Endothelial cell of umbilical vein (primary cell): ENCODE results near the gene GATM. TPM values are rescaled to one million over a fixed set of nuclear protein-coding genes. Genes with fewer than 3 reads are reported as not detected.
A peak's percentile ranks its signal among the peaks of the same experiment; 100 is the strongest.

Experiments used
- BruUV-seq: library from RNA; stranded (reverse); fragments of 400-500 nt; replicated peaks from 2 replicates; lab custom pipeline; 2021; lab: Mats Ljungman, UMichigan
- CTCF ChIA-PET: fragments of 300-600, 350-600 bp; sonication (Branson Sonifier 250); formaldehyde crosslinking; loops from one replicate; lab custom pipeline; 2021; ENCODE audit warnings: antibody characterized with exemption, inconsistent platforms; lab: Charles Lee
- POLR2A ChIA-PET: fragments of 300-600, 350-600 bp; sonication (Branson Sonifier 250); formaldehyde crosslinking; loops from one replicate; lab custom pipeline; 2021; ENCODE audit warnings: antibody characterized with exemption, inconsistent platforms; lab: Charles Lee
- DNase-seq: peaks from one replicate; pipeline ENCODE4 v3.0.0-alpha.2; 2011; ENCODE audit warnings: low read depth, low spot score
- FAIRE-seq: peaks from 2 replicates; lab custom pipeline; 2011; peaks lifted over from hg19 to GRCh38; lab: Jason Lieb, UNC
- H2AFZ ChIP-seq: 2 replicates; pipeline ENCODE4 v1.6.0; 2012; ENCODE audit warnings: low read depth, low read length, control low read depth, inconsistent platforms
- H3K27ac ChIP-seq: 2 replicates; pipeline ENCODE4 v1.5.1; 2011; ENCODE audit warnings: low read depth, mild to moderate bottlenecking, control low read depth, low read length, moderate library complexity; ENCODE audit not compliant: insufficient read depth
- H3K27me3 ChIP-seq, 2 experiments: 2 replicates each; pipeline versions ENCODE4 v1.6.0 to v1.6.1; 2011; ENCODE audit warnings: low read length in 2 of 2, mixed read lengths in 1 of 2; ENCODE audit not compliant: control insufficient read depth in 2 of 2, insufficient read depth in 2 of 2
- H3K36me3 ChIP-seq, 2 experiments: 2 replicates in 1 of 2; 3 replicates in 1 of 2; pipeline ENCODE4 v1.5.1; 2011; ENCODE audit warnings: low read length in 2 of 2, mild to moderate bottlenecking in 1 of 2, moderate library complexity in 1 of 2; ENCODE audit not compliant: control insufficient read depth in 2 of 2, insufficient read depth in 2 of 2; ENCODE audit errors: extremely low read depth in 1 of 2
- H3K4me1 ChIP-seq: 3 replicates; pipeline ENCODE4 v1.5.1; 2011; ENCODE audit warnings: mild to moderate bottlenecking, low read length; ENCODE audit not compliant: control insufficient read depth, insufficient read depth; ENCODE audit errors: extremely low read depth
- H3K4me2 ChIP-seq: 2 replicates; pipeline ENCODE4 v1.6.1; 2011; ENCODE audit warnings: low read length, control low read depth, mixed read lengths; ENCODE audit not compliant: insufficient read depth
- H3K4me3 ChIP-seq, 3 experiments: fragments of 200-600 bp in 1 of 3; sonication (generic), shearing (Covaris generic) in 1 of 3; replicated peaks in 1 of 3; 2 replicates each; pipeline ENCODE4 v1.5.1; 2011 to 2016; ENCODE audit warnings: control low read depth in 3 of 3, low read length in 3 of 3, mild to moderate bottlenecking in 2 of 3, inconsistent platforms in 1 of 3, low read depth in 1 of 3, moderate library complexity in 1 of 3; ENCODE audit not compliant: insufficient read depth in 1 of 3
- H3K79me2 ChIP-seq: 2 replicates; pipeline ENCODE4 v1.6.0; 2012; ENCODE audit warnings: low read length, inconsistent platforms; ENCODE audit not compliant: control insufficient read depth, insufficient read depth
- H3K9ac ChIP-seq: replicated peaks from 2 replicates; pipeline ENCODE3; 2011; ENCODE audit warnings: low read length, control low read depth; ENCODE audit not compliant: insufficient read depth; ENCODE audit errors: extremely low read depth
- H3K9me1 ChIP-seq: replicated peaks from 3 replicates; pipeline ENCODE4 v1.6.0; 2011; ENCODE audit warnings: mild to moderate bottlenecking, low read length; ENCODE audit not compliant: control insufficient read depth, insufficient read depth; ENCODE audit errors: extremely low read depth
- H3K9me3 ChIP-seq: replicated peaks from 2 replicates; pipeline ENCODE4 v1.5.1; 2012; ENCODE audit warnings: low read length, inconsistent platforms; ENCODE audit not compliant: control insufficient read depth, insufficient read depth
- H4K20me1 ChIP-seq: replicated peaks from 2 replicates; pipeline ENCODE3; 2011; ENCODE audit warnings: mild to moderate bottlenecking, low read length; ENCODE audit not compliant: control insufficient read depth, insufficient read depth; ENCODE audit errors: extremely low read depth
- EZH2 ChIP-seq: IDR thresholded peaks from 2 replicates; pipeline ENCODE4 v1.6.1; 2012; ENCODE audit warnings: borderline replicate concordance, low read depth, mild to moderate bottlenecking, moderate library complexity, low read length, inconsistent platforms; ENCODE audit not compliant: severe bottlenecking
- FOS ChIP-seq: IDR thresholded peaks from 2 replicates; pipeline ENCODE4 v1.6.1; 2011; ENCODE audit warnings: mild to moderate bottlenecking, low read length, moderate library complexity, borderline replicate concordance; ENCODE audit not compliant: insufficient read depth
- GATA2 ChIP-seq: IDR thresholded peaks from 2 replicates; pipeline ENCODE4 v1.7.0; 2011; ENCODE audit warnings: low read depth, mild to moderate bottlenecking, moderate library complexity, mixed read lengths, low read length; ENCODE audit not compliant: insufficient read length, insufficient read depth
- JUN ChIP-seq: IDR thresholded peaks from 2 replicates; pipeline ENCODE4 v1.6.1; 2011; ENCODE audit warnings: borderline replicate concordance, low read depth; ENCODE audit not compliant: insufficient read length, insufficient read depth
- MYC ChIP-seq: IDR thresholded peaks from one replicate; pipeline ENCODE4 v1.6.1; 2011; ENCODE audit warnings: mild to moderate bottlenecking, low read depth, low read length
- POLR2A ChIP-seq: IDR thresholded peaks from 2 replicates; pipeline ENCODE4 v1.6.1; 2012; ENCODE audit warnings: low read depth, mild to moderate bottlenecking, control low read depth, low read length
- POLR2AphosphoS5 ChIP-seq: IDR thresholded peaks from 2 replicates; pipeline ENCODE4 v1.6.1; 2012; ENCODE audit warnings: low read depth, mild to moderate bottlenecking, control low read depth, low read length, moderate library complexity; ENCODE audit not compliant: insufficient read depth
- dilution Hi-C: fragments of 300-500 bp; cut with MboI; formaldehyde crosslinking; loops from one replicate; pipeline ENCODE4 v1.15.0; 2019; ENCODE audit warnings: low sequenced_read_pairs; ENCODE audit not compliant: extremely low pct_ligation_motif_present
- intact Hi-C: fragments of 100-400 bp; cut with micrococcal nuclease; formaldehyde crosslinking; loops from one replicate; pipeline ENCODE4 v1.10.0; 2022
- polyA plus RNA-seq, 4 experiments: library from polyadenylated mRNA; depleted of rRNA in 3 of 4; stranded (reverse) in 3 of 4; unstranded in 1 of 4; fragments of >200 nt; gene quantifications; 2 replicates each; pipeline versions ENCODE4 v1.2.1 to v1.2.3, GENCODE V29; 2011 to 2012; ENCODE audit warnings: missing spikeins in 1 of 4
- total RNA-seq: library from RNA; stranded (reverse); gene quantifications from 2 replicates; pipeline ENCODE4 v1.2.3, GENCODE V29; 2021
- TF ChIP-seq, protein P1 (sequence below), 2 donors: IDR thresholded peaks; 1 replicate in 1 of 2; 2 replicates in 1 of 2; pipeline ENCODE4 v1.5.1; 2011; ENCODE audit warnings: low read length in 2 of 2, mild to moderate bottlenecking in 2 of 2, moderate library complexity in 2 of 2, control low read depth in 1 of 2, inconsistent platforms in 1 of 2, low read depth in 1 of 2; ENCODE audit not compliant: insufficient read depth in 1 of 2; ENCODE audit errors: extremely low read depth in 1 of 2
- TF ChIP-seq, protein P2 (sequence below): IDR thresholded peaks from 2 replicates; pipeline ENCODE4 v1.6.1; 2011; ENCODE audit not compliant: insufficient read depth, insufficient read length

GATM gene
- total and polyA plus RNA-seq, 2 donors (not counting 3 experiments of a cell fraction or from before 2014, with no cell fraction given): 0.21 to 0.60 TPM

DNA sequence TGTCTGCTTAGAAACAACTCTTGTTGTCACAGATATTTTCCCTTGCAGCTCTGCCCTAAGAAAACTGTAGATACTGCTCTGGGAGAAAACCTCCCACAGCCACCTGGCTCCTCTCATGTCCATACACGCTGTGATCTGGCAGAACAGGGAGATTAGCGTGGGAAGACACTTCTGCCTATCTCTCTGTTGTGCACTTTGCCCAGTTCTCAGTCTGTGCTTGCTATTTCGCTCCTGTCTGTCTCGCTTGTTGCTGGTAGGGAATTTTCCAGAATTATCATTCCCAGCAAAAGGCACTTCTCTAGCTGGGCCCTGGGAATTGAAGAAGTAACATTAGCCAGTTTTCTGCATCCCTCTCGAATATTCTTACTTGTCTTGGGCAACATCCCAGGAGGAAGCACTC is 8.1 kb upstream of the GATM start:
- peaks cover 15 to 42% of the 10 kb centered on the region in 2 experiments for H3K27me3 ChIP-seq
- no peaks in the 10 kb centered on the region for H4K20me1 ChIP-seq
- BruUV-seq: no TSS peak
- H3K9me1 ChIP-seq: no peaks in the 10 kb centered on the region
- no peaks in the 10 kb centered on the region for H3K79me2 ChIP-seq
- H3K4me3 ChIP-seq: no peak overlapping the region
- intact Hi-C loops (no loop called here), dilution Hi-C loops (no loop called here)
- no peak for TF ChIP-seq FOS
- TF ChIP-seq POLR2A: no peak
- TF ChIP-seq EZH2: peak; percentile 1
- no peak overlapping the region for H2AFZ ChIP-seq
- ChIA-PET POLR2A (no interaction called here), CTCF (interaction anchor here (1.0 to 1.4 kb wide), 3 partner anchors 8 to 319 kb away, joined by 3 to 6 read pairs (median 3); partner anchors contain the start of gene GATM)
- no peaks in the 10 kb centered on the region for H3K36me3 ChIP-seq
- no peak for DNase-seq
- H3K4me1 ChIP-seq: no peaks in the 10 kb centered on the region
- H3K4me2 ChIP-seq: no peak overlapping the region
- no peak overlapping the region for H3K27ac ChIP-seq
- no peak for FAIRE-seq
- no peak overlapping the region for H3K9ac ChIP-seq
- H3K9me3 ChIP-seq: no peaks in the 10 kb centered on the region

DNA sequence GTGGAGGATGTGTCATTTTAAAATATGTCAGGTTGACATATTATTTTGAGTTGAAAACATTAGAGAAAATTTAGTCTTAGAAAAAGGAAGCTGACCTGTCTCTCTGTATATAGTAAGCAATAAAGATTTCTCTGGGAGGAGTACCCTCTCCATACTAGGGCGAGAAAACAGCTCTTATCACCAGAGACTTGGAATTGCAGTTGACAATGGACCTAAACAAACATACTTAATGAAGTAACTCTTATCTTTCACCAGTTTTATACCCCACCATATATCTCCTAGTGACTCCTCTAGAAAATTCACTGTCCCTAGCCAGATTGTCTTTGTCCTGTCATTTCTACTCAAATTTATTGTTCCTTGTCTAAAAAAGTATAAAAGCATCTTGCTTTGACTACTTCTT is 7.2 kb upstream of the GATM start:
- Histone ChIP-seq H3K4me2 (no peak overlapping the region), H3K79me2 (no peaks in the 10 kb centered on the region), H3K9ac (no peak overlapping the region), H3K27ac (no peak overlapping the region), H4K20me1 (no peaks in the 10 kb centered on the region), H3K9me1 (no peaks in the 10 kb centered on the region), H2AFZ (no peak overlapping the region), H3K27me3 (peaks cover 13 to 51% of the 10 kb centered on the region in 2 experiments), H3K4me3 (no peak overlapping the region), H3K4me1 (no peaks in the 10 kb centered on the region), H3K36me3 (no peaks in the 10 kb centered on the region), H3K9me3 (no peaks in the 10 kb centered on the region)
- no peak for DNase-seq
- dilution Hi-C loops (no loop called here), intact Hi-C loops (no loop called here)
- ChIA-PET POLR2A (no interaction called here), CTCF (interaction anchor here (1.4 kb wide), 1 partner anchor 180 kb away, joined by 3 read pairs; no protein-coding TSS in a partner anchor)
- FAIRE-seq: no peak
- TF ChIP-seq POLR2AphosphoS5 (no peak), FOS (no peak), JUN (no peak), MYC (no peak), GATA2 (no peak), EZH2 (no peak), POLR2A (no peak)
- TF ChIP-seq, protein P1, sequence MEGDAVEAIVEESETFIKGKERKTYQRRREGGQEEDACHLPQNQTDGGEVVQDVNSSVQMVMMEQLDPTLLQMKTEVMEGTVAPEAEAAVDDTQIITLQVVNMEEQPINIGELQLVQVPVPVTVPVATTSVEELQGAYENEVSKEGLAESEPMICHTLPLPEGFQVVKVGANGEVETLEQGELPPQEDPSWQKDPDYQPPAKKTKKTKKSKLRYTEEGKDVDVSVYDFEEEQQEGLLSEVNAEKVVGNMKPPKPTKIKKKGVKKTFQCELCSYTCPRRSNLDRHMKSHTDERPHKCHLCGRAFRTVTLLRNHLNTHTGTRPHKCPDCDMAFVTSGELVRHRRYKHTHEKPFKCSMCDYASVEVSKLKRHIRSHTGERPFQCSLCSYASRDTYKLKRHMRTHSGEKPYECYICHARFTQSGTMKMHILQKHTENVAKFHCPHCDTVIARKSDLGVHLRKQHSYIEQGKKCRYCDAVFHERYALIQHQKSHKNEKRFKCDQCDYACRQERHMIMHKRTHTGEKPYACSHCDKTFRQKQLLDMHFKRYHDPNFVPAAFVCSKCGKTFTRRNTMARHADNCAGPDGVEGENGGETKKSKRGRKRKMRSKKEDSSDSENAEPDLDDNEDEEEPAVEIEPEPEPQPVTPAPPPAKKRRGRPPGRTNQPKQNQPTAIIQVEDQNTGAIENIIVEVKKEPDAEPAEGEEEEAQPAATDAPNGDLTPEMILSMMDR (IDR thresholded peaks at IDR 0.05; ENCODE audit: extremely low read depth in 1 of 2, insufficient read depth in 1 of 2, low read depth in 1 of 2, low read length in 2 of 2): no peak
- TF ChIP-seq, protein P2, sequence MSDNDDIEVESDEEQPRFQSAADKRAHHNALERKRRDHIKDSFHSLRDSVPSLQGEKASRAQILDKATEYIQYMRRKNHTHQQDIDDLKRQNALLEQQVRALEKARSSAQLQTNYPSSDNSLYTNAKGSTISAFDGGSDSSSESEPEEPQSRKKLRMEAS: no peak
- BruUV-seq: no TSS peak
